Measurements from ENCODE around the gene CELSR1. TPM values are rescaled to one million over a fixed set of nuclear protein-coding genes. Genes with fewer than 3 reads are reported as not detected.

Gene CELSR1
- total and polyA plus RNA-seq, 2 of the 13 experiments (the other 11 are each of a cell fraction or from before 2014, with no cell fraction given), result 0.78 to 1.8 TPM

- peak; percentile 92 for TF ChIP-seq ZNF691 (CRISPR knock-in tag; IDR thresholded peaks at IDR 0.05; ENCODE audit: borderline replicate concordance, low read depth)
- TF ChIP-seq CEBPG (CRISPR knock-in tag; IDR thresholded peaks at IDR 0.05), result peak; percentile 21; the same call in 1 of the 2 replicates
- TF ChIP-seq EEA1 (CRISPR knock-in tag; IDR thresholded peaks at IDR 0.05; ENCODE audit: borderline replicate concordance), result no peak
- peak; percentile 84 for TF ChIP-seq TP53 (CRISPR knock-in tag; conservative IDR thresholded peaks at IDR 0.05)
- TF ChIP-seq SP140L (CRISPR knock-in tag; IDR thresholded peaks at IDR 0.05; ENCODE audit: borderline replicate concordance), result 0 out of 2 replicates have a peak, but pooled peaks have one; percentile 63
- peak; percentile 80 for TF ChIP-seq ZNF761 (CRISPR knock-in tag; conservative IDR thresholded peaks at IDR 0.05)
- TF ChIP-seq ZNF501 (CRISPR knock-in tag; IDR thresholded peaks at IDR 0.05), result peak; percentile 55; the same call in 1 of the 2 replicates
- TF ChIP-seq MED1 (CRISPR knock-in tag; IDR thresholded peaks at IDR 0.05), result peak; percentile 81
- peak; percentile 94 for TF ChIP-seq DZIP1 (CRISPR knock-in tag; IDR thresholded peaks at IDR 0.05)
- TF ChIP-seq MXD1 (CRISPR knock-in tag; IDR thresholded peaks at IDR 0.05), result peak; percentile 91
- peak; percentile 90; the same call in 1 of the 2 replicates for TF ChIP-seq MXD4 (CRISPR knock-in tag; IDR thresholded peaks at IDR 0.05)
- TF ChIP-seq DMAP1 (CRISPR knock-in tag; IDR thresholded peaks at IDR 0.05), result peak; percentile 65; the same call in 1 of the 2 replicates
- peak; percentile 89; the same call in 1 of the 2 replicates for TF ChIP-seq SIN3A (IDR thresholded peaks at IDR 0.05; ENCODE audit: borderline replicate concordance, low read depth, low read length)
- peak; percentile 77 for TF ChIP-seq ISL2 (CRISPR knock-in tag; IDR thresholded peaks at IDR 0.05)
- TF ChIP-seq ZNF34 (CRISPR knock-in tag; IDR thresholded peaks at IDR 0.05; ENCODE audit: borderline replicate concordance), result peak; percentile 92
- peak; percentile 88 for TF ChIP-seq ZNF788 (CRISPR knock-in tag; IDR thresholded peaks at IDR 0.05; ENCODE audit: borderline replicate concordance)
- TF ChIP-seq NFKB2 (CRISPR knock-in tag; IDR thresholded peaks at IDR 0.05; ENCODE audit: borderline replicate concordance), result peak; percentile 44
- TF ChIP-seq HNRNPK (IDR thresholded peaks at IDR 0.05; ENCODE audit: low read depth, low read length, poor library complexity, severe bottlenecking), result peak; percentile 88
- peak; percentile 23; the same call in 1 of the 2 replicates for TF ChIP-seq PAXIP1 (CRISPR knock-in tag; conservative IDR thresholded peaks at IDR 0.05)
- no peak for TF ChIP-seq ZNF780A (CRISPR knock-in tag; IDR thresholded peaks at IDR 0.05)
- peak; percentile 97 for TF ChIP-seq SALL2 (CRISPR knock-in tag; IDR thresholded peaks at IDR 0.05)
Measured at GRCh38 chr22:46335201-46336118, 202.0 kb downstream of the CELSR1 start, which contains the start of gene TRMU (continued).
